GM12865 (cell line): Measurements from ENCODE around the gene PLA2G4B.

Experiments
- DNase-seq: peaks from one replicate; pipeline ENCODE4 v3.0.0; 2010; ENCODE audit warnings: low read depth
- H3K4me3 ChIP-seq: 2 replicates; pipeline ENCODE4 v1.5.1; 2011; ENCODE audit warnings: mild to moderate bottlenecking, low read depth, low read length, control low read depth
- TF ChIP-seq, protein P1 (sequence below): IDR thresholded peaks from 2 replicates; pipeline ENCODE4 v1.5.1; 2011; ENCODE audit warnings: low read length, control low read depth, low read depth, inconsistent platforms; ENCODE audit not compliant: insufficient read depth; ENCODE audit errors: missing control alignments

PLA2G4B gene

DNA sequence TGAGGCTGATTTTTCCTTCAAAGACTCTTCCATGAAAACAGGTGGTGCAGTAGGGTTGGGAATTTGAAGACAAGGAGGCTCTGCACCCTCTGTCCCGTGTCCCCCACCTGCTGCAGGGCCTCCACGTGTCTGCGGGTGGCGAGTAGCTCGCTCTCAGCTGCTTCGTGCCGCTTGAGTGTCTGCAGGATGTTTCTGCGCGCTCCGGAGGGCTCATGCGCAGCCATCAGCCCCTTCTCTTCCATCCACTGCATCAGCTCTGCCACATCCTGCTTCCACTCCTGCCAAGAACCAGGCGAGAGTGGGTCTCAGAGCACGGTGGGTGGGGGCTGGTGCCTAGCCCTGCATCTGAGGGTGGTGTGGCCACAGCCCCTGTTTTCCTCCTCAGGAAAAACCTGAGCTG lies 37.4 kb downstream of the PLA2G4B start:
- H3K4me3 ChIP-seq = no peak overlapping the region
- TF ChIP-seq, protein P1, sequence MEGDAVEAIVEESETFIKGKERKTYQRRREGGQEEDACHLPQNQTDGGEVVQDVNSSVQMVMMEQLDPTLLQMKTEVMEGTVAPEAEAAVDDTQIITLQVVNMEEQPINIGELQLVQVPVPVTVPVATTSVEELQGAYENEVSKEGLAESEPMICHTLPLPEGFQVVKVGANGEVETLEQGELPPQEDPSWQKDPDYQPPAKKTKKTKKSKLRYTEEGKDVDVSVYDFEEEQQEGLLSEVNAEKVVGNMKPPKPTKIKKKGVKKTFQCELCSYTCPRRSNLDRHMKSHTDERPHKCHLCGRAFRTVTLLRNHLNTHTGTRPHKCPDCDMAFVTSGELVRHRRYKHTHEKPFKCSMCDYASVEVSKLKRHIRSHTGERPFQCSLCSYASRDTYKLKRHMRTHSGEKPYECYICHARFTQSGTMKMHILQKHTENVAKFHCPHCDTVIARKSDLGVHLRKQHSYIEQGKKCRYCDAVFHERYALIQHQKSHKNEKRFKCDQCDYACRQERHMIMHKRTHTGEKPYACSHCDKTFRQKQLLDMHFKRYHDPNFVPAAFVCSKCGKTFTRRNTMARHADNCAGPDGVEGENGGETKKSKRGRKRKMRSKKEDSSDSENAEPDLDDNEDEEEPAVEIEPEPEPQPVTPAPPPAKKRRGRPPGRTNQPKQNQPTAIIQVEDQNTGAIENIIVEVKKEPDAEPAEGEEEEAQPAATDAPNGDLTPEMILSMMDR = no peak
- no peak for DNase-seq

DNA sequence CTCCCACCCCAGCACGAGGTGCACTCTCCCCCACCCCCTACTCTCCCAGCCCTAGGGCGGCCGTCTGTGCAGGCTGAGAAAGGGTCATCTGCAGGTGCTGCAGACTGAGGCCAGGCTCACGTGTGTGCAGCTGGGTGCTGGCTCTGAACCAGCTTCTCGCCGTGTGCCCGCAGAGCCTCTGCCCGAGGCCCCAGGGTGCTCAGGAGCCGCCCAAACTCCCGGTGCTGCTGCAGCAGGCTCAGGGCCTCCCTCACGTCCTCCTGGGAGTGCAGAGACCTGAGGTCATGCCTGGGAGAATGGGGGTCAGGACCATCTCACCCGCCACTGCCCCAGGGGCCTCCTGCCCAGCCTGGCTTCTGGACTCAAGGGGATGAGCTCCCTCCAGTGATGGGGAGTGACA lies 38.0 kb downstream of the PLA2G4B start:
- DNase-seq = no peak
- no peak overlapping the region for H3K4me3 ChIP-seq
- TF ChIP-seq, protein P1 = no peak

GRCh38 chr15:41877631-41878354 lies 39.1 kb downstream of the PLA2G4B start:
- H3K4me3 ChIP-seq = no peak overlapping the region
- DNase-seq = no peak
- TF ChIP-seq, protein P1 = no peak

GRCh38 chr15:41878355-41878699 lies 39.7 kb downstream of the PLA2G4B start:
- DNase-seq = no peak
- H3K4me3 ChIP-seq = no peak overlapping the region
- TF ChIP-seq, protein P1 = no peak

DNA sequence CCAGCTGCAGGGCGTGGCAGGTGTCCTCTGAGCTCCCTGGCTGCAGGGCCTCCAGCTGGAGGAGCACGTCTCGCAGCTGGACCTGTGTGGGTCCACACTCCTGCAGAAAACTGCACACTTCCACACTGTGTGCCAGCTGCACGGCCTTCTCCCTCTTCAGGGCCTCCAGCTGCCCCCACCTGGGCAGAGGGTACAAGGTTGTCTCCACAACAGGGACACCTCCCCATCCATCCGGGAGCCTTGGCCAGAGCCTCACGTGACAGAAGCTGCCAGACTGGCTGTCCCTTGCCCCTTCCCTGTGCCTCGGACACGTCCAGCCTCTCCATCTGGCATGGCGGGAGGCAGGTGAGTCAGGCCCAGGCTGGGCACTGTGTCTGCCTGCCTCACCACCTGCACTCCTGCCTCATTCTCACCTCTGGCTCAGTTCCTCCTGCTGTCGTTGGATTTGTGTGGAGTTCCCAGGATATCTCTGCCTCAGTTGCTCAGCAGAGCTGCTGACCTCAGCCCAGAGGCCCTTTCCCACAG lies 40.7 kb downstream of the PLA2G4B start:
- H3K4me3 ChIP-seq = no peak overlapping the region
- TF ChIP-seq, protein P1 = no peak
- no peak for DNase-seq

DNA sequence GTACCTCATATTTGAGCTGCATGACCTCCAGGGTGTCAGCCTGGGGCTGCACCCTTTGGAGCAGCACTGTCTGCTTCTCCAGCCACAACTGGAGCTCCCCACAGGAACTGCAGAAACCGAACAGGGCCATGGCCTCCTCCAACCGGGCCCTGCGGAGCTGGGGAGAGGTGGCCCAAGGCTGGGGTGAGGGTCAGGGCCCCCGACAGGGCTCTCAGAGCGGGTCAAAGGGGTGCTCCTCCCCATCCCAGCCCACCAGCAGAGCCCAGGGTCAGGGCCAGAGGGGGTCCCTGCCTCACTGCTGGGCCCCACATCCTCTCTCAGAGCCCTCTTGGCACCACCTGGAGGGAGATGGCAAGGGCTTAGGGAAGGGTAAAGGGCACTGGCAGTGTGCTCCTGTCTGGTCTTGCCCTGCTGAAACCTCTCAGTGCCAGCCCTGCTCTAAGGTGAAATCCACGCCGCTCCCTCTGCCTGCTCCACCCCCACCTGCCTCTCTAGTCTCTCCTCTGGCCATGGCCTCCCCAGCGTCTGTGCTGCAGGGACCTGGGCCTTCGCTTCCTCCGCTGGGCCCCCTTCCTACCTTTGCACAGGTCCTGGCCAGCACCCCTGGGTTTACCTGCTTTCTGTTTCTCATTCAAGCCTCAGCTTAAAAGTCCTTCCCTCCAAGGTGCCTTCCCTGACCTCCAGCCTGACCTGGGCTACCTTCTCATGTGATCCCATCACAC lies 41.7 kb downstream of the PLA2G4B start:
- no peak for DNase-seq
- no peak overlapping the region for H3K4me3 ChIP-seq
- TF ChIP-seq, protein P1 = no peak

GRCh38 chr15:41881086-41881485 lies 42.4 kb downstream of the PLA2G4B start:
- H3K4me3 ChIP-seq = no peak overlapping the region
- no peak for DNase-seq

More at GRCh38 chr15:41881086-41881485, 42.4 kb downstream of the PLA2G4B start:
- TF ChIP-seq, protein P1 = no peak
